B cell (primary cell): ENCODE data around the gene PIK3R2. TPM values are rescaled to one million over a fixed set of nuclear protein-coding genes. Genes with fewer than 3 reads are reported as not detected.
"Not testable (repeated sequence)": the region's sequence is repeated elsewhere in the genome, so short reads cannot be mapped to it uniquely, and the experiment has no call there.

ENCODE experiments used
- ATAC-seq: fragments of 200-7000 bp; cut with Tn5 transposase; one replicate; pipeline ENCODE4 v1.10.0; 2021; ENCODE audit warnings: low read depth, mild to moderate bottlenecking, moderate number of reproducible peaks, moderate library complexity
- CTCF ChIA-PET: fragments of 350-600 bp; sonication (Branson Sonifier 250); formaldehyde crosslinking; loops from one replicate; lab custom pipeline; 2021; ENCODE audit warnings: antibody characterized with exemption, inconsistent platforms; lab: Charles Lee
- POLR2A ChIA-PET: fragments of 350-600 bp; sonication (Branson Sonifier 250); formaldehyde crosslinking; loops from one replicate; lab custom pipeline; 2021; ENCODE audit warnings: antibody characterized with exemption; lab: Charles Lee
- DNase-seq: peaks from one replicate; pipeline ENCODE4 v3.0.0; 2013
- H2AFZ ChIP-seq: 2 replicates; pipeline ENCODE4 v1.6.1; 2012; ENCODE audit warnings: mild to moderate bottlenecking, low read depth, low read length; ENCODE audit not compliant: insufficient read depth, poor library complexity, severe bottlenecking
- H3K27ac ChIP-seq, 2 donors: 1 replicate in 1 of 2; 2 replicates in 1 of 2; pipeline ENCODE4 v1.5.1; 2012 to 2013; ENCODE audit warnings: low read length in 2 of 2, mild to moderate bottlenecking in 2 of 2, moderate library complexity in 1 of 2
- H3K27me3 ChIP-seq, 4 experiments: fragments of 200-600 bp in 1 of 4; sonication (generic) in 1 of 4; replicated peaks in 1 of 4; 1 replicate in 2 of 4; 2 replicates in 2 of 4; pipeline versions ENCODE4 v1.6.1 to v1.7.0; 2013 to 2016; ENCODE audit warnings: low read length in 3 of 4, mild to moderate bottlenecking in 2 of 4, mixed read lengths in 1 of 4, moderate library complexity in 1 of 4; ENCODE audit not compliant: insufficient read depth in 4 of 4, control insufficient read depth in 3 of 4; ENCODE audit errors: control extremely low read depth in 1 of 4
- H3K36me3 ChIP-seq, 2 experiments: replicated peaks in 1 of 2; 1 replicate in 1 of 2; 2 replicates in 1 of 2; pipeline versions ENCODE4 v1.6.1 to v1.7.1; 2013; ENCODE audit warnings: low read length in 1 of 2; ENCODE audit not compliant: insufficient read depth in 2 of 2, control insufficient read depth in 1 of 2; ENCODE audit errors: control extremely low read depth in 1 of 2, extremely low read depth in 1 of 2
- H3K4me1 ChIP-seq, 2 donors: fragments of 200-600 bp in 1 of 2; sonication (generic) in 1 of 2; 1 replicate in 1 of 2; 2 replicates in 1 of 2; pipeline versions ENCODE4 v1.5.1 to v1.6.1; 2013 to 2017; ENCODE audit warnings: low read length in 2 of 2; ENCODE audit not compliant: control insufficient read depth in 2 of 2, insufficient read depth in 2 of 2
- H3K4me2 ChIP-seq: replicated peaks from 2 replicates; pipeline ENCODE3; 2012; ENCODE audit warnings: mild to moderate bottlenecking, low read depth, low read length; ENCODE audit not compliant: poor library complexity, severe bottlenecking
- H3K4me3 ChIP-seq, 5 experiments: fragments of 200-600 bp in 1 of 5; sonication (generic) in 1 of 5; 1 replicate in 3 of 5; 2 replicates in 2 of 5; pipeline versions ENCODE4 v1.5.1 to v1.7.0; 2011 to 2016; ENCODE audit warnings: low read length in 4 of 5, mild to moderate bottlenecking in 4 of 5, low read depth in 2 of 5, control low read depth in 1 of 5, moderate library complexity in 1 of 5; ENCODE audit not compliant: insufficient read depth in 1 of 5; ENCODE audit errors: control extremely low read depth in 1 of 5, extremely low read depth in 1 of 5
- H3K79me2 ChIP-seq: fragments of 200-600 bp; sonication (generic); one replicate; pipeline ENCODE4 v1.6.0; 2016; ENCODE audit warnings: low read length; ENCODE audit not compliant: control insufficient read depth, insufficient read depth
- H3K9ac ChIP-seq: fragments of 200-600 bp; sonication (generic); 2 replicates; pipeline ENCODE4 v1.6.1; 2017; ENCODE audit warnings: mild to moderate bottlenecking, low read length, moderate library complexity
- H3K9me3 ChIP-seq, 3 donors: one replicate each; pipeline versions ENCODE4 v1.6.1 to v1.7.1; 2013; ENCODE audit warnings: low read length in 2 of 3; ENCODE audit not compliant: control insufficient read depth in 2 of 3, insufficient read depth in 1 of 3; ENCODE audit errors: control extremely low read depth in 1 of 3
- H4K20me1 ChIP-seq: 2 replicates; pipeline ENCODE4 v1.6.0; 2012; ENCODE audit warnings: mild to moderate bottlenecking, low read length; ENCODE audit not compliant: insufficient read depth, control insufficient read depth, poor library complexity, severe bottlenecking
- H3K27ac Mint-ChIP-seq: one replicate; pipeline ENCODE4 v1.8.0; 2021; ENCODE audit warnings: mixed read lengths
- H3K27me3 Mint-ChIP-seq: one replicate; pipeline ENCODE4 v1.8.0; 2021; ENCODE audit warnings: mixed read lengths
- H3K4me1 Mint-ChIP-seq: one replicate; pipeline ENCODE4 v1.8.0; 2021; ENCODE audit warnings: mixed read lengths
- H3K4me3 Mint-ChIP-seq: one replicate; pipeline ENCODE4 v1.8.0; 2021; ENCODE audit warnings: mixed read lengths
- H3K9me3 Mint-ChIP-seq: one replicate; pipeline ENCODE4 v1.8.0; 2022; ENCODE audit warnings: mixed read lengths; ENCODE audit not compliant: insufficient read depth
- EZH2 ChIP-seq: IDR thresholded peaks from 2 replicates; pipeline ENCODE4 v1.6.1; 2012; ENCODE audit warnings: borderline replicate concordance, low read depth, mild to moderate bottlenecking, moderate library complexity, low read length; ENCODE audit not compliant: insufficient read depth, poor library complexity, severe bottlenecking
- WGBS: methylation state at CpG from one replicate; pipeline ENCODE4 v1.1.5; 2013; ENCODE audit warnings: missing lambda C conversion rate; ENCODE audit not compliant: insufficient coverage; 5-methylcytosine and 5-hydroxymethylcytosine counted together
- intact Hi-C: fragments of 100-400 bp; cut with micrococcal nuclease; formaldehyde crosslinking; loops from one replicate; pipeline ENCODE4 v1.10.0; 2022
- polyA plus RNA-seq: library from polyadenylated mRNA; depleted of rRNA; stranded (reverse); fragments of >200 nt; gene quantifications from 2 replicates; pipeline ENCODE4 v1.2.3, GENCODE V29; 2012
- total RNA-seq, 2 donors: library from RNA; stranded (reverse); fragments of 120-200 nt in 1 of 2; gene quantifications; 1 replicate in 1 of 2; 2 replicates in 1 of 2; pipeline versions ENCODE4 v1.2.3 to v1.2.4, GENCODE V29; 2013 to 2022
- TF ChIP-seq, protein P1 (sequence below): fragments of 200-600 bp; IDR thresholded peaks from one replicate; pipeline ENCODE4 v1.8.0; 2022; ENCODE audit warnings: antibody characterized with exemption, mild to moderate bottlenecking

Gene PIK3R2
- total and polyA plus RNA-seq, 2 donors (not counting 1 experiment from before 2014, with no cell fraction given), result 8.5 to 15.8 TPM

- DNase-seq, result no peak
- Mint-ChIP-seq H3K27ac (peak overlapping the region; percentile 89), H3K27me3 (no peaks in the 10 kb centered on the region), H3K4me3 (peak overlapping the region; percentile 85), H3K4me1 (peaks cover 69% of the 10 kb centered on the region), H3K9me3 (no peaks in the 10 kb centered on the region)
- H3K27ac ChIP-seq, result peak overlapping the region; percentile 48 to 71
- H3K36me3 ChIP-seq, result peaks cover 0 to 13% of the 10 kb centered on the region in 2 experiments
- peak overlapping the region; percentile 89 for H3K4me2 ChIP-seq
- peaks cover 47% of the 10 kb centered on the region for H3K79me2 ChIP-seq
- WGBS, result 41% methylated on average over 2 of the region's 5 CpGs
- TF ChIP-seq EZH2, result no peak
- TF ChIP-seq, protein P1, sequence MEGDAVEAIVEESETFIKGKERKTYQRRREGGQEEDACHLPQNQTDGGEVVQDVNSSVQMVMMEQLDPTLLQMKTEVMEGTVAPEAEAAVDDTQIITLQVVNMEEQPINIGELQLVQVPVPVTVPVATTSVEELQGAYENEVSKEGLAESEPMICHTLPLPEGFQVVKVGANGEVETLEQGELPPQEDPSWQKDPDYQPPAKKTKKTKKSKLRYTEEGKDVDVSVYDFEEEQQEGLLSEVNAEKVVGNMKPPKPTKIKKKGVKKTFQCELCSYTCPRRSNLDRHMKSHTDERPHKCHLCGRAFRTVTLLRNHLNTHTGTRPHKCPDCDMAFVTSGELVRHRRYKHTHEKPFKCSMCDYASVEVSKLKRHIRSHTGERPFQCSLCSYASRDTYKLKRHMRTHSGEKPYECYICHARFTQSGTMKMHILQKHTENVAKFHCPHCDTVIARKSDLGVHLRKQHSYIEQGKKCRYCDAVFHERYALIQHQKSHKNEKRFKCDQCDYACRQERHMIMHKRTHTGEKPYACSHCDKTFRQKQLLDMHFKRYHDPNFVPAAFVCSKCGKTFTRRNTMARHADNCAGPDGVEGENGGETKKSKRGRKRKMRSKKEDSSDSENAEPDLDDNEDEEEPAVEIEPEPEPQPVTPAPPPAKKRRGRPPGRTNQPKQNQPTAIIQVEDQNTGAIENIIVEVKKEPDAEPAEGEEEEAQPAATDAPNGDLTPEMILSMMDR, result no peak
- ATAC-seq, result no peak
- no peaks in the 10 kb centered on the region for H4K20me1 ChIP-seq
- ChIA-PET POLR2A (interaction anchor here (0.9 to 1.3 kb wide), 5 partner anchors 13 to 91 kb away, joined by 3 to 13 read pairs (median 7); no protein-coding TSS in a partner anchor), CTCF (interaction anchor here (0.6 to 2.8 kb wide), 6 partner anchors 8 to 64 kb away, joined by 3 to 13 read pairs (median 4); no protein-coding TSS in a partner anchor)
- intact Hi-C loops, result loop anchor here (2.0 to 5.0 kb wide), 2 partner anchors 14 to 47 kb away; no protein-coding TSS in a partner anchor
- H3K4me3 ChIP-seq, result peak overlapping the region; percentile 28 to 60 (median 52)
- peak overlapping the region; percentile 52 for H2AFZ ChIP-seq
- H3K9me3 ChIP-seq, result no peaks in the 10 kb centered on the region
- peaks cover 58 to 79% of the 10 kb centered on the region in 2 donors for H3K4me1 ChIP-seq
- peak overlapping the region; percentile 61 for H3K9ac ChIP-seq
- no peaks in the 10 kb centered on the region for H3K27me3 ChIP-seq
Observed at GRCh38 chr19:18104793-18105131, 48.2 kb upstream of the PIK3R2 start.

DNA sequence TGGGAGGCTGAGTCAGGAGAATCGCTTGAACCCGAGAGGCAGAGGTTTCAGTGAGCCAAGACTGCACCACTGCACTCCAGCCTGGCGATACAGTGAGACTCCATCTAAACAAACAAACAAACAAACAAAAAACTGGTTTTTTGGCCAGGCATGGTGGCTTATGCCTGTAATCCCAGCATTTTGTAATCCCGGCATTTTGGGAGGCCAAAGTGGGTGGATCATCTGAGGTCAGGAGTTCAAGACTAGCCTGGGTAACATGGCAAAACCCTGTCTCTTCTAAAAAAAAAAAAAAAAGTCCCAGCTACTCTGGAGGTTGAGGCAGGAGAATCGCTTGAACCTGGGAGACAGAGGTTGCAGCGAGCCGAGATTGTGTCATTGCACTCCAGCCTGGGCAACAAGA lies 47.7 kb upstream of the PIK3R2 start:
- intact Hi-C loops, result loop anchor here (2.0 to 5.0 kb wide), 2 partner anchors 14 to 48 kb away; no protein-coding TSS in a partner anchor
- H3K4me3 Mint-ChIP-seq, DNase-seq, H3K27me3 Mint-ChIP-seq, ATAC-seq, H3K9ac ChIP-seq, H3K27ac ChIP-seq, H3K9me3 ChIP-seq, H2AFZ ChIP-seq, H3K27me3 ChIP-seq, H3K4me3 ChIP-seq, H4K20me1 ChIP-seq, H3K9me3 Mint-ChIP-seq: not testable (repeated sequence)
- Histone ChIP-seq H3K4me2 (peak overlapping the region; percentile 89), H3K4me1 (peaks cover 58 to 76% of the 10 kb centered on the region in 2 donors), H3K79me2 (peaks cover 42% of the 10 kb centered on the region), H3K36me3 (peaks cover 0 to 13% of the 10 kb centered on the region in 2 experiments)
- WGBS, result 64% methylated on average over 4 of the region's 7 CpGs
- ChIA-PET CTCF (interaction anchor here (1.3 to 2.8 kb wide), 3 partner anchors 8 to 63 kb away, joined by 3 to 13 read pairs (median 7); no protein-coding TSS in a partner anchor), POLR2A (interaction anchor here (1.0 to 1.3 kb wide), 3 partner anchors 11 to 14 kb away, joined by 3 to 8 read pairs (median 4); no protein-coding TSS in a partner anchor)
- H3K4me1 Mint-ChIP-seq, result peaks cover 67% of the 10 kb centered on the region
- peak overlapping the region; percentile 89 for H3K27ac Mint-ChIP-seq
